Mesenchymal stem cell (in vitro differentiated cells and primary cell): ENCODE results near the gene BRD2.

Experiments used
- DNase-seq: peaks from one replicate; pipeline ENCODE4 v3.0.0-alpha.2; 2013
- H2AFZ ChIP-seq: one replicate; pipeline ENCODE4 v1.6.1; 2013; ENCODE audit warnings: low read depth, mild to moderate bottlenecking, control low read depth, inconsistent platforms, low read length, moderate library complexity
- H2AK5ac ChIP-seq: 2 replicates; pipeline ENCODE4 v1.6.1; 2013; ENCODE audit warnings: low read length, moderate library complexity, mild to moderate bottlenecking, inconsistent platforms; ENCODE audit not compliant: severe bottlenecking
- H2BK120ac ChIP-seq: one replicate; pipeline ENCODE4 v1.6.1; 2013; ENCODE audit warnings: low read depth, mild to moderate bottlenecking, inconsistent platforms, low read length, moderate library complexity
- H2BK12ac ChIP-seq, 2 experiments: one replicate each; pipeline ENCODE4 v1.6.1; 2013; ENCODE audit warnings: inconsistent platforms in 2 of 2, low read length in 2 of 2, mild to moderate bottlenecking in 2 of 2, moderate library complexity in 2 of 2, control low read depth in 1 of 2
- H2BK15ac ChIP-seq: one replicate; pipeline ENCODE4 v1.6.1; 2013; ENCODE audit warnings: mild to moderate bottlenecking, low read depth, inconsistent platforms; ENCODE audit not compliant: poor library complexity, severe bottlenecking
- H2BK5ac ChIP-seq: 2 replicates; pipeline ENCODE4 v1.6.1; 2013; ENCODE audit warnings: low read depth, mild to moderate bottlenecking, low read length, control low read depth, inconsistent platforms; ENCODE audit not compliant: poor library complexity, severe bottlenecking
- H3K14ac ChIP-seq, 2 experiments: one replicate each; pipeline ENCODE4 v1.6.1; 2013; ENCODE audit warnings: inconsistent platforms in 2 of 2, low read length in 2 of 2, control low read depth in 1 of 2, mild to moderate bottlenecking in 1 of 2, moderate library complexity in 1 of 2
- H3K18ac ChIP-seq, 2 experiments: one replicate each; pipeline ENCODE4 v1.6.1; 2013; ENCODE audit warnings: inconsistent platforms in 2 of 2, low read length in 2 of 2, control low read depth in 1 of 2, low read depth in 1 of 2, mild to moderate bottlenecking in 1 of 2
- H3K23ac ChIP-seq, 2 experiments: one replicate each; pipeline ENCODE4 v1.6.1; 2013; ENCODE audit warnings: inconsistent platforms in 2 of 2, low read length in 2 of 2, mild to moderate bottlenecking in 2 of 2, moderate library complexity in 2 of 2, control low read depth in 1 of 2
- H3K27ac ChIP-seq: 2 replicates; pipeline ENCODE4 v1.5.1; 2013; ENCODE audit warnings: mild to moderate bottlenecking, moderate library complexity, low read length, control low read depth, inconsistent platforms; ENCODE audit not compliant: poor library complexity, severe bottlenecking
- H3K27me3 ChIP-seq, 2 experiments: 2 replicates each; pipeline versions ENCODE4 v1.6.1 to v1.7.0; 2013; ENCODE audit warnings: low read length in 2 of 2, mild to moderate bottlenecking in 2 of 2, moderate library complexity in 2 of 2, control low read depth in 1 of 2, inconsistent platforms in 1 of 2; ENCODE audit not compliant: control insufficient read depth in 1 of 2, insufficient read depth in 1 of 2
- H3K36me3 ChIP-seq, 2 experiments: 2 replicates each; pipeline versions ENCODE4 v1.6.1 to v1.7.0; 2013; ENCODE audit warnings: low read length in 2 of 2, control low read depth in 1 of 2, inconsistent platforms in 1 of 2, low read depth in 1 of 2, mild to moderate bottlenecking in 1 of 2; ENCODE audit not compliant: insufficient read depth in 2 of 2, control insufficient read depth in 1 of 2
- H3K4ac ChIP-seq, 2 experiments: one replicate each; pipeline ENCODE4 v1.6.1; 2013; ENCODE audit warnings: inconsistent platforms in 2 of 2, low read length in 2 of 2, mild to moderate bottlenecking in 2 of 2, moderate library complexity in 2 of 2, control low read depth in 1 of 2, low read depth in 1 of 2
- H3K4me1 ChIP-seq: 2 replicates; pipeline ENCODE4 v1.6.1; 2013; ENCODE audit warnings: low read depth, low read length, control low read depth; ENCODE audit not compliant: control insufficient read depth, insufficient read depth
- H3K4me2 ChIP-seq: 2 replicates; pipeline ENCODE4 v1.6.1; 2013; ENCODE audit warnings: low read length, mild to moderate bottlenecking, inconsistent platforms; ENCODE audit not compliant: poor library complexity, severe bottlenecking
- H3K4me3 ChIP-seq, 2 experiments: 2 replicates each; pipeline versions ENCODE4 v1.5.1 to v1.7.0; 2013; ENCODE audit warnings: low read length in 2 of 2, mild to moderate bottlenecking in 2 of 2, control low read depth in 1 of 2, low read depth in 1 of 2; ENCODE audit not compliant: insufficient read depth in 1 of 2
- H3K79me1 ChIP-seq: replicated peaks from 2 replicates; pipeline ENCODE4 v1.6.1; 2013; ENCODE audit warnings: mild to moderate bottlenecking, control low read depth, low read length, inconsistent platforms; ENCODE audit not compliant: poor library complexity, severe bottlenecking
- H3K9ac ChIP-seq: 2 replicates; pipeline ENCODE4 v1.7.0; 2013; ENCODE audit warnings: mild to moderate bottlenecking, low read length, moderate library complexity
- H3K9me3 ChIP-seq: 2 replicates; pipeline ENCODE4 v1.7.0; 2013; ENCODE audit warnings: mild to moderate bottlenecking, low read length; ENCODE audit not compliant: control insufficient read depth
- H4K8ac ChIP-seq: one replicate; pipeline ENCODE4 v1.6.1; 2013; ENCODE audit warnings: inconsistent platforms, mild to moderate bottlenecking, low read length, moderate library complexity
- H4K91ac ChIP-seq: one replicate; pipeline ENCODE4 v1.6.1; 2013; ENCODE audit warnings: mild to moderate bottlenecking, low read length, inconsistent platforms
- WGBS: methylation state at CpG from one replicate; pipeline ENCODE4 v1.1.7; 2013; ENCODE audit warnings: mixed read lengths; 5-methylcytosine and 5-hydroxymethylcytosine counted together

BRD2 gene

DNA sequence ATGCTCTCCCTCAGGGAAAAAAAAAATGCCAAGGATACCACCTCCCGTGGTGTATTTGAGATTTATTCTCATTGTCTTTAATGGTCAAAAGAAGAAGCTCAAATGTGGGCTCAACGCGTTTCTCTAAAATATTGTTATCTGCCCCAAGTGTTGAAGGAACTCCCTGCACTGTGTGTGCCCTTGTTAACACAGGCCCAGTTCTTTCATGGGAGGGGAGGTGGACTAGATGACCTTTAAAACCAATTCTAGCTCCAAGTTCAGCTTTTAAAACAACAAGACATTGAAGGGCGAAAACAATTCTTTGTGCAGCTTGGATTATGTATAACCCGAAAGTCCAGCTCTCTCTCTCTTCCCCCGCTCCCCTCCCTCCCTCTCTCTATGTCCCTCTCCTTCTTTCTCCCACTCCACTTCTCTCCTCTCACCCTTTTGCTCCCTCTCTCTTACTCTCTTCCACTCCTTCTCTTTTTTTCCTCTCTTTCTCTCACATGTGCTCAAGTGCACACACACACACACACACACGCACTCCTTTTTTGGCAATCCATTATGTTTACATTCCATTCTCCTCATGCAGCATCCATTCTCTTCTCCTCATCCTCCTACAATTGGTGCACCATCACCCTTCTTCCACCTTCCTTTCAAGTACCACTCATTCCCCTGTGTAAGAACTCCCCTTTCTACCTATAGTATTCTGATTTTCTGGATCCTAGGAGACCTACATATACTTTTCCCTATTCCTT, 36.1 kb upstream of the BRD2 start:
- no peaks in the 10 kb centered on the region for H3K79me1 ChIP-seq
- H2BK15ac ChIP-seq = no peak overlapping the region
- DNase-seq = peak; percentile 42
- no peak overlapping the region for H3K27ac ChIP-seq
- H4K91ac ChIP-seq = no peak overlapping the region
- no peak overlapping the region for H3K9ac ChIP-seq
- no peak overlapping the region for H3K4me2 ChIP-seq
- H4K8ac ChIP-seq = no peak overlapping the region
- H3K14ac ChIP-seq = no peak overlapping the region
- H3K18ac ChIP-seq = no peak overlapping the region
- no peak overlapping the region for H2BK5ac ChIP-seq
- peaks cover 0 to 14% of the 10 kb centered on the region in 2 experiments for H3K27me3 ChIP-seq
- H2BK12ac ChIP-seq = no peak overlapping the region
- WGBS = 85% methylated on average over 7 of the region's 7 CpGs
- no peak overlapping the region for H2BK120ac ChIP-seq
- no peak overlapping the region for H3K4ac ChIP-seq
- H3K36me3 ChIP-seq = peaks cover 0 to 4% of the 10 kb centered on the region in 2 experiments
- no peaks in the 10 kb centered on the region for H3K4me1 ChIP-seq
- H2AK5ac ChIP-seq = no peak overlapping the region
- no peak overlapping the region for H2AFZ ChIP-seq
- no peaks in the 10 kb centered on the region for H3K9me3 ChIP-seq
- no peak overlapping the region for H3K4me3 ChIP-seq
- no peak overlapping the region for H3K23ac ChIP-seq

GRCh38 chr6:32933661-32934085, 34.7 kb upstream of the BRD2 start:
- no peak overlapping the region for H3K23ac ChIP-seq
- H3K4me3 ChIP-seq = no peak overlapping the region
- peaks cover 0 to 4% of the 10 kb centered on the region in 2 experiments for H3K36me3 ChIP-seq
- no CpG with 5 or more reads among the region's 3 CpGs for WGBS
- no peak overlapping the region for H2BK12ac ChIP-seq
- no peak overlapping the region for H2BK5ac ChIP-seq
- H3K27ac ChIP-seq = no peak overlapping the region
- no peak overlapping the region for H4K91ac ChIP-seq
- peak; percentile 79 for DNase-seq
- H3K4me2 ChIP-seq = no peak overlapping the region
- H2BK15ac ChIP-seq = no peak overlapping the region
- H3K4me1 ChIP-seq = no peaks in the 10 kb centered on the region
- no peaks in the 10 kb centered on the region for H3K79me1 ChIP-seq
- no peak overlapping the region for H2BK120ac ChIP-seq
- no peak overlapping the region for H3K9ac ChIP-seq
- no peak overlapping the region for H3K14ac ChIP-seq
- H2AFZ ChIP-seq = no peak overlapping the region
- no peak overlapping the region for H3K18ac ChIP-seq
- no peak overlapping the region for H3K4ac ChIP-seq
- peaks cover 0 to 23% of the 10 kb centered on the region in 2 experiments for H3K27me3 ChIP-seq
- no peaks in the 10 kb centered on the region for H3K9me3 ChIP-seq
- H2AK5ac ChIP-seq = no peak overlapping the region
- no peak overlapping the region for H4K8ac ChIP-seq

DNA sequence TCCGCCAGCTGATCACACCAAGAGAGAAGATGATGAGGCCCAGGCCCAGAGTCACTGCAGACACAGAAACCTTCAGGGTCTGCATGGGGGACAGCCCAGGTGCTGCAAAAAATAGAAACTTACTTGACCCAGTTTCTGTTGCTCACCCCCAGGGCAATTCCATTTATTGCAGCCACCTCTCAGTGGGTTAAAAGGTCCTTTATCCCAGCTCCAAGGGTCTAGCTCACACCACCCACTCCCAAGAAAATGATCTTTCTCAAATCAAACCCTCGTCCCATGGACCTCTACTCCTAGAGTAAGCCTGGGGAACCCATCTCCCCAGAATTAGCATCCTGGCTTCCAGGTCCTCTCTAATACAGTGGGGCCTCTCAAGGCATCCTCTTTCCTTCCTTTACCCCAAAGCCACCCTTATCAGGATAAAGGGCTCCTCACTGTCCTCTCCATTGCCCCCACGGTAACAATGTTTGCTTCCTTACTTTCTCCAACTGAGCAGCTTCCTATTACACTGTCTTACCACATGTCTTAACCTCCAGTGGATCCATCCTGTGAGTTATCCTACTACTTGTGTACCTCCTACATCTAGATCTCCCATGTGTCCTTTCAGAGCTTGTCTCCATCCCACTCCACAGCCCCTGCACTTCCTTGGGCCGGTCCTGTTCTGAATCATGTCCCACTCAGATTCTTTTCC, 32.7 kb upstream of the BRD2 start:
- H3K4me2 ChIP-seq = no peak overlapping the region
- no peak overlapping the region for H2AK5ac ChIP-seq
- no peak overlapping the region for H4K8ac ChIP-seq
- no peak overlapping the region for H3K18ac ChIP-seq
- no peak overlapping the region for H4K91ac ChIP-seq
- H2BK15ac ChIP-seq = no peak overlapping the region
- no peaks in the 10 kb centered on the region for H3K9me3 ChIP-seq
- no peak for DNase-seq
- H3K79me1 ChIP-seq = no peaks in the 10 kb centered on the region
- H3K9ac ChIP-seq = no peak overlapping the region
- peaks cover 2% of the 10 kb centered on the region for H3K4me1 ChIP-seq
- no peak overlapping the region for H3K23ac ChIP-seq
- 77% methylated on average over 4 of the region's 4 CpGs for WGBS
- peaks cover 0 to 24% of the 10 kb centered on the region in 2 experiments for H3K27me3 ChIP-seq
- no peak overlapping the region for H2BK120ac ChIP-seq
- no peak overlapping the region for H3K4ac ChIP-seq
- H3K4me3 ChIP-seq = no peak overlapping the region
- H2BK5ac ChIP-seq = no peak overlapping the region
- no peak overlapping the region for H2AFZ ChIP-seq
- peaks cover 0 to 4% of the 10 kb centered on the region in 2 experiments for H3K36me3 ChIP-seq
- H3K14ac ChIP-seq = no peak overlapping the region
- H3K27ac ChIP-seq = no peak overlapping the region
- H2BK12ac ChIP-seq = no peak overlapping the region
